OCI-LY1 (cell line): Measurements from ENCODE around the gene MRGPRD.

Source experiments
- EZH2 ChIP-seq: fragments of 200-600 bp; sonication (generic), shearing (Covaris generic); IDR thresholded peaks from 2 replicates; pipeline ENCODE4 v1.8.0; 2017; ENCODE audit warnings: borderline replicate concordance, mixed run types, mild to moderate bottlenecking, antibody characterized with exemption, low read length, moderate library complexity, mixed read lengths
- TF ChIP-seq, protein P1 (sequence below): fragments of 200-600 bp; sonication (generic), shearing (Covaris generic); IDR thresholded peaks from 2 replicates; pipeline ENCODE4 v1.5.1; 2017; ENCODE audit warnings: mild to moderate bottlenecking, antibody characterized with exemption, low read length, moderate library complexity, mixed read lengths

DNA sequence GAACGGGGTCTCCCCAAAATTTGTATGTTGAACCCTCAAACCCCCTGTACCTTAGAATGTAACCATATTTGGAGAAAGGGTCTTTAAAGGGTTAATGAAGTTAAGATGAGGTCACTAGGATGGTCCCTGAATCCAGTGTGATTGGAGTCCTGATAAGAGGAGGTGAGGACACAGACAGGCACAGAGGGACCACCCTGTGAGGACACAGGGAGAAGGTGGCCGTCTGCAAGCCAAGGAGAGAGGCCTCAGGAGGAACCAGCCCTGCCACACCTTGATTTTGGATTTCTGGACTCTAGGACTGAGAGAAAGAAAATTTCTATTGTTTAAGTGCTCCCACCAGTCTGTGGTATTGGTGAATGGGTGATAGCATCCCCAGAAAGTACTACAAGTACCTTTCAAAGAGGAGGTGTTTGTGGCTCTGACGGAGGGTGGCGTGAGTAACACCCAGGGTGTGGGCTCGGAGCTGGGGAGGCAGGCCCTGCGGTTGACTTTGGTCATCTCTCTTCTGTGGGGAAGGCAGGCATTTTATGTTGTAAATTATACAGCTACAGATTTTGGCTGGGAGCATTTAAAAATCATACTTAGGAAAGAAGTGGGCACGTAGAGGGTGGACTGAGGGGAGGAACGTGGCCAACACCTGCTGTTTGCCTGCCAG, 18.4 kb upstream of the MRGPRD start:
- TF ChIP-seq, protein P1, sequence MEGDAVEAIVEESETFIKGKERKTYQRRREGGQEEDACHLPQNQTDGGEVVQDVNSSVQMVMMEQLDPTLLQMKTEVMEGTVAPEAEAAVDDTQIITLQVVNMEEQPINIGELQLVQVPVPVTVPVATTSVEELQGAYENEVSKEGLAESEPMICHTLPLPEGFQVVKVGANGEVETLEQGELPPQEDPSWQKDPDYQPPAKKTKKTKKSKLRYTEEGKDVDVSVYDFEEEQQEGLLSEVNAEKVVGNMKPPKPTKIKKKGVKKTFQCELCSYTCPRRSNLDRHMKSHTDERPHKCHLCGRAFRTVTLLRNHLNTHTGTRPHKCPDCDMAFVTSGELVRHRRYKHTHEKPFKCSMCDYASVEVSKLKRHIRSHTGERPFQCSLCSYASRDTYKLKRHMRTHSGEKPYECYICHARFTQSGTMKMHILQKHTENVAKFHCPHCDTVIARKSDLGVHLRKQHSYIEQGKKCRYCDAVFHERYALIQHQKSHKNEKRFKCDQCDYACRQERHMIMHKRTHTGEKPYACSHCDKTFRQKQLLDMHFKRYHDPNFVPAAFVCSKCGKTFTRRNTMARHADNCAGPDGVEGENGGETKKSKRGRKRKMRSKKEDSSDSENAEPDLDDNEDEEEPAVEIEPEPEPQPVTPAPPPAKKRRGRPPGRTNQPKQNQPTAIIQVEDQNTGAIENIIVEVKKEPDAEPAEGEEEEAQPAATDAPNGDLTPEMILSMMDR: no peak
- no peak for TF ChIP-seq EZH2
